IgD-negative memory B cell (primary cell): ENCODE measurements around the gene HOMER2. TPM values are rescaled to one million over a fixed set of nuclear protein-coding genes. Genes with fewer than 3 reads are reported as not detected.

Source experiments
- H3K27ac Mint-ChIP-seq, 3 donors: one replicate each; pipeline ENCODE4 v1.8.0; 2020 to 2022; ENCODE audit warnings: mild to moderate bottlenecking in 3 of 3, mixed read lengths in 3 of 3, moderate library complexity in 1 of 3
- H3K27me3 Mint-ChIP-seq: one replicate; pipeline ENCODE4 v1.8.0; 2021; ENCODE audit warnings: mixed read lengths
- H3K36me3 Mint-ChIP-seq: one replicate; pipeline ENCODE4 v1.8.0; 2020; ENCODE audit warnings: mild to moderate bottlenecking, mixed read lengths
- H3K4me1 Mint-ChIP-seq, 3 donors: one replicate each; pipeline ENCODE4 v1.8.0; 2020 to 2022; ENCODE audit warnings: mixed read lengths in 3 of 3, mild to moderate bottlenecking in 1 of 3
- H3K4me3 Mint-ChIP-seq, 4 donors: one replicate each; pipeline ENCODE4 v1.8.0; 2020 to 2022; ENCODE audit warnings: mild to moderate bottlenecking in 4 of 4, mixed read lengths in 4 of 4, moderate library complexity in 3 of 4
- H3K9me3 Mint-ChIP-seq, 3 donors: one replicate each; pipeline ENCODE4 v1.8.0; 2020 to 2021; ENCODE audit warnings: mixed read lengths in 3 of 3, mild to moderate bottlenecking in 1 of 3
- polyA plus RNA-seq: library from polyadenylated mRNA; unstranded; fragments of 300-500 nt; fragmentation: Illumina TruSeq; gene quantifications from one replicate; pipeline ENCODE4 v1.2.3, GENCODE V29; 2021

HOMER2 gene
- polyA plus RNA-seq, 1 donor from 2014 or later: 2.7 TPM

- H3K27me3 Mint-ChIP-seq: no peaks in the 10 kb centered on the region
- peaks cover 3% of the 10 kb centered on the region for H3K36me3 Mint-ChIP-seq
- H3K4me3 Mint-ChIP-seq: no peak overlapping the region
- H3K4me1 Mint-ChIP-seq: peaks cover 0 to 4% (median 3%) of the 10 kb centered on the region in 3 donors
- H3K27ac Mint-ChIP-seq: no peak overlapping the region
- no peaks in the 10 kb centered on the region for H3K9me3 Mint-ChIP-seq
Observed at GRCh38 chr15:82855286-82856100, 97.0 kb downstream of the HOMER2 start.

GRCh38 chr15:82854554-82854953 lies 98.0 kb downstream of the HOMER2 start:
- Mint-ChIP-seq H3K36me3 (peaks cover 3% of the 10 kb centered on the region), H3K27ac (no peak overlapping the region), H3K27me3 (no peaks in the 10 kb centered on the region)

GRCh38 chr15:82852941-82853561 lies 99.5 kb downstream of the HOMER2 start:
- Mint-ChIP-seq H3K27me3 (no peaks in the 10 kb centered on the region), H3K4me3 (no peak overlapping the region), H3K4me1 (peaks cover 6 to 8% (median 7%) of the 10 kb centered on the region in 3 donors), H3K27ac (no peak overlapping the region), H3K36me3 (no peaks in the 10 kb centered on the region), H3K9me3 (no peaks in the 10 kb centered on the region)

More at GRCh38 chr15:82854554-82854953, 98.0 kb downstream of the HOMER2 start:
- Mint-ChIP-seq H3K4me3 (no peak overlapping the region), H3K4me1 (peaks cover 3 to 6% (median 6%) of the 10 kb centered on the region in 3 donors), H3K9me3 (no peaks in the 10 kb centered on the region)

GRCh38 chr15:82851981-82852511 lies 100.5 kb downstream of the HOMER2 start:
- no peak overlapping the region for H3K4me3 Mint-ChIP-seq
- peaks cover 6 to 8% (median 7%) of the 10 kb centered on the region in 3 donors for H3K4me1 Mint-ChIP-seq
- no peaks in the 10 kb centered on the region for H3K9me3 Mint-ChIP-seq
- no peaks in the 10 kb centered on the region for H3K27me3 Mint-ChIP-seq
- H3K27ac Mint-ChIP-seq: no peak overlapping the region
- no peaks in the 10 kb centered on the region for H3K36me3 Mint-ChIP-seq

GRCh38 chr15:82851306-82851850 lies 101.1 kb downstream of the HOMER2 start:
- no peak overlapping the region for H3K27ac Mint-ChIP-seq
- H3K4me1 Mint-ChIP-seq: peaks cover 6 to 8% (median 7%) of the 10 kb centered on the region in 3 donors
- no peaks in the 10 kb centered on the region for H3K27me3 Mint-ChIP-seq
- no peaks in the 10 kb centered on the region for H3K9me3 Mint-ChIP-seq
- H3K4me3 Mint-ChIP-seq: no peak overlapping the region
- no peaks in the 10 kb centered on the region for H3K36me3 Mint-ChIP-seq

- Mint-ChIP-seq H3K4me1 (peaks cover 5 to 8% (median 6%) of the 10 kb centered on the region in 3 donors), H3K4me3 (no peak overlapping the region), H3K36me3 (no peaks in the 10 kb centered on the region), H3K27me3 (no peaks in the 10 kb centered on the region), H3K27ac (no peak overlapping the region), H3K9me3 (no peaks in the 10 kb centered on the region)
Observed at GRCh38 chr15:82850731-82851130, 101.8 kb downstream of the HOMER2 start.

GRCh38 chr15:82849556-82850512 lies 102.7 kb downstream of the HOMER2 start:
- peak overlapping the region in 2 of 3 donors; percentile 11 to 49 for H3K27ac Mint-ChIP-seq
- H3K4me1 Mint-ChIP-seq: peaks cover 9 to 14% (median 9%) of the 10 kb centered on the region in 3 donors

GRCh38 chr15:82848241-82848993 lies 104.1 kb downstream of the HOMER2 start:
- Mint-ChIP-seq H3K4me3 (no peak overlapping the region), H3K36me3 (no peaks in the 10 kb centered on the region), H3K4me1 (peaks cover 16 to 18% (median 17%) of the 10 kb centered on the region in 3 donors), H3K27me3 (no peaks in the 10 kb centered on the region), H3K9me3 (no peaks in the 10 kb centered on the region), H3K27ac (no peak overlapping the region)

More at GRCh38 chr15:82849556-82850512, 102.7 kb downstream of the HOMER2 start:
- Mint-ChIP-seq H3K4me3 (no peak overlapping the region), H3K27me3 (no peaks in the 10 kb centered on the region), H3K9me3 (no peaks in the 10 kb centered on the region), H3K36me3 (no peaks in the 10 kb centered on the region)

- H3K27ac Mint-ChIP-seq: no peak overlapping the region
- H3K9me3 Mint-ChIP-seq: no peaks in the 10 kb centered on the region
- H3K4me1 Mint-ChIP-seq: peaks cover 16 to 19% (median 17%) of the 10 kb centered on the region in 3 donors
- no peaks in the 10 kb centered on the region for H3K27me3 Mint-ChIP-seq
- H3K36me3 Mint-ChIP-seq: no peaks in the 10 kb centered on the region
- H3K4me3 Mint-ChIP-seq: no peak overlapping the region
Observed at GRCh38 chr15:82847703-82848102, 104.8 kb downstream of the HOMER2 start.

- Mint-ChIP-seq H3K36me3 (no peaks in the 10 kb centered on the region), H3K4me3 (no peak overlapping the region), H3K9me3 (no peaks in the 10 kb centered on the region), H3K27me3 (no peaks in the 10 kb centered on the region), H3K27ac (peak overlapping the region in 1 of 3 donors; percentile 14), H3K4me1 (peaks cover 18 to 22% (median 19%) of the 10 kb centered on the region in 3 donors)
Observed at GRCh38 chr15:82846621-82847020, 105.9 kb downstream of the HOMER2 start.

- no peaks in the 10 kb centered on the region for H3K27me3 Mint-ChIP-seq
- peak overlapping the region in 1 of 4 donors; percentile 72 for H3K4me3 Mint-ChIP-seq
- H3K36me3 Mint-ChIP-seq: no peaks in the 10 kb centered on the region
- H3K27ac Mint-ChIP-seq: peak overlapping the region in 1 of 3 donors; percentile 57
- peaks cover 19 to 22% (median 20%) of the 10 kb centered on the region in 3 donors for H3K4me1 Mint-ChIP-seq
- H3K9me3 Mint-ChIP-seq: no peaks in the 10 kb centered on the region
Observed at GRCh38 chr15:82845686-82846085, 106.8 kb downstream of the HOMER2 start.

GRCh38 chr15:82843566-82843965 lies 109.0 kb downstream of the HOMER2 start:
- peak overlapping the region in 1 of 4 donors; percentile 37 for H3K4me3 Mint-ChIP-seq
- no peaks in the 10 kb centered on the region for H3K27me3 Mint-ChIP-seq
- peaks cover 12 to 19% (median 14%) of the 10 kb centered on the region in 3 donors for H3K4me1 Mint-ChIP-seq
- peaks cover 4% of the 10 kb centered on the region for H3K36me3 Mint-ChIP-seq
- peak overlapping the region in 1 of 3 donors; percentile 86 for H3K27ac Mint-ChIP-seq
- H3K9me3 Mint-ChIP-seq: no peaks in the 10 kb centered on the region

GRCh38 chr15:82840166-82840565 lies 112.4 kb downstream of the HOMER2 start:
- peaks cover 9 to 19% (median 13%) of the 10 kb centered on the region in 3 donors for H3K4me1 Mint-ChIP-seq
- H3K27me3 Mint-ChIP-seq: no peaks in the 10 kb centered on the region
- H3K36me3 Mint-ChIP-seq: peaks cover 11% of the 10 kb centered on the region
- H3K27ac Mint-ChIP-seq: no peak overlapping the region
- H3K9me3 Mint-ChIP-seq: peaks cover 0 to 3% (median 0%) of the 10 kb centered on the region in 3 donors
- H3K4me3 Mint-ChIP-seq: no peak overlapping the region
